ENCODE measurements around the gene PRR5L. TPM values are rescaled to one million over a fixed set of nuclear protein-coding genes. Genes with fewer than 3 reads are reported as not detected.

The PRR5L gene
- total and polyA plus RNA-seq, 9 of the 15 experiments (the other 6 are each of a cell fraction or from before 2014, with no cell fraction given): 0.11 to 0.60 (median 0.36) TPM; not detected in 2

DNA sequence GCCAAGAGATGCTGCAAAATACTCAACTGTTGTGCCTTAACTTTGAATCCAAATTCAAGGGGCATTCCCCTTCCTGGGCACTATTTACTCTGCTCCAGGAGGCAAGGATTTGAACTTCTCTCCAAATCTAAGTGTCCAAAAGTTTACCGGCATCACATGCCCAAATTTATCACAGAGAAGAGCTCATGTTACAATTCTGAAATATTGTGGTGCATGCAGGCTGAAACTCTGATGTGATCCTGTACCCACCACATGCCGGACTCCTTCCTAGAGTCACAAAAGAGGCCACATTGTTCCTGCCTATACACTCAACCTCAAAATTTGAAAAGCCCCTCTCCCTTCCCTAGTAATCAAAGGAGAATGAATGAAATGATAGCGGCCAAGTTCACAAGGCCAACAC lies 212.7 kb downstream of the PRR5L start:
- Histone ChIP-seq H3K9me3 (replicated peaks; ENCODE audit: control insufficient read depth, insufficient read depth, low read depth, low read length) (no peaks in the 10 kb centered on the region; the same call in 1 of the 2 replicates), H3K9me1 (ENCODE audit: control insufficient read depth, insufficient read depth, low read length) (no peaks in the 10 kb centered on the region), H3K27ac (ENCODE audit: extremely low read depth, low read depth, low read length) (peak overlapping the region; percentile 92; the same call in 2 of the 3 replicates), H2AFZ (ENCODE audit: low read depth, low read length) (peak overlapping the region; percentile 98; the same call in 1 of the 2 replicates), H4K20me1 (replicated peaks; ENCODE audit: control insufficient read depth, insufficient read depth, low read length) (no peaks in the 10 kb centered on the region), H3K36me3 (ENCODE audit: control insufficient read depth, insufficient read depth, low read length) (peaks cover 9% of the 10 kb centered on the region; the same call in 1 of the 3 replicates), H3K4me2 (ENCODE audit: insufficient read depth, low read length) (peak overlapping the region; percentile 95), H3K27me3 (ENCODE audit: control insufficient read depth in 2 of 2, insufficient read depth in 2 of 2, low read length in 2 of 2) (no peaks in the 10 kb centered on the region), H3K4me1 (replicated peaks in 1 of 2; ENCODE audit: control insufficient read depth in 2 of 2, insufficient read depth in 2 of 2, low read length in 2 of 2) (peaks cover 0 to 4% of the 10 kb centered on the region in 2 experiments; a peak in 3 of 5 replicates), H3K79me2 (ENCODE audit: control insufficient read depth, insufficient read depth, low read length) (peaks cover 46% of the 10 kb centered on the region), H3K9ac (ENCODE audit: insufficient read depth in 1 of 2, low read depth in 2 of 2, low read length in 2 of 2) (peak overlapping the region; percentile 77 to 86; a peak in 3 of 4 replicates), H3K4me3 (peak overlapping the region; percentile 92)
- BruUV-seq (replicated peaks): TSS peak; percentile 58
- peak; percentile 7; the same call in 1 of the 3 replicates for ATAC-seq
- 4% methylated on average over 3 of the region's 3 CpGs for WGBS (ENCODE audit: insufficient coverage, low coverage, missing lambda C conversion rate)
- POLR2A ChIA-PET: interaction anchor here (0.8 to 1.1 kb wide), 4 partner anchors 9 to 102 kb away, joined by 3 to 4 read pairs (median 3); no protein-coding TSS in a partner anchor
- DNase-seq (ENCODE audit: extremely low read depth in 1 of 4, low spot score in 3 of 4): peak in 1 of 4 experiments; percentile 18
- FAIRE-seq: no peak
- CTCF ChIA-PET (ENCODE audit: low intra/inter-chr PET ratio): interaction anchor here (0.9 kb wide), 1 partner anchor 114 kb away, joined by 3 read pairs; no protein-coding TSS in a partner anchor
- intact Hi-C loops (cut with micrococcal nuclease): loop anchor here (10.0 kb wide), 2 partner anchors 116 to 236 kb away; no protein-coding TSS in a partner anchor
- in situ Hi-C loops (cut with MboI): no loop called here
- no peak for TF ChIP-seq ZKSCAN8 (CRISPR knock-in tag; IDR thresholded peaks at IDR 0.05)
- TF ChIP-seq, protein P1, sequence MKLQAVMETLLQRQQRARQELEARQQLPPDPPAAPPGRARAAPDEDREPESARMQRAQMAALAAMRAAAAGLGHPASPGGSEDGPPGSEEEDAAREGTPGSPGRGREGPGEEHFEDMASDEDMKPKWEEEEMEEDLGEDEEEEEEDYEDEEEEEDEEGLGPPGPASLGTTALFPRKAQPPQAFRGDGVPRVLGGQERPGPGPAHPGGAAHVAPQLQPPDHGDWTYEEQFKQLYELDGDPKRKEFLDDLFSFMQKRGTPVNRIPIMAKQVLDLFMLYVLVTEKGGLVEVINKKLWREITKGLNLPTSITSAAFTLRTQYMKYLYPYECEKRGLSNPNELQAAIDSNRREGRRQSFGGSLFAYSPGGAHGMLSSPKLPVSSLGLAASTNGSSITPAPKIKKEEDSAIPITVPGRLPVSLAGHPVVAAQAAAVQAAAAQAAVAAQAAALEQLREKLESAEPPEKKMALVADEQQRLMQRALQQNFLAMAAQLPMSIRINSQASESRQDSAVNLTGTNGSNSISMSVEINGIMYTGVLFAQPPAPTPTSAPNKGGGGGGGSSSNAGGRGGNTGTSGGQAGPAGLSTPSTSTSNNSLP (IDR thresholded peaks at IDR 0.05; ENCODE audit: borderline replicate concordance, low read depth, low read length): 0 out of 2 replicates have a peak, but pooled peaks have one; percentile 9
- no peak for TF ChIP-seq RBM15 (IDR thresholded peaks at IDR 0.05; ENCODE audit: insufficient read depth, low read length)
- peak; percentile 25 for TF ChIP-seq CHD1 (IDR thresholded peaks at IDR 0.05; ENCODE audit: low read length)
- TF ChIP-seq, protein P2, sequence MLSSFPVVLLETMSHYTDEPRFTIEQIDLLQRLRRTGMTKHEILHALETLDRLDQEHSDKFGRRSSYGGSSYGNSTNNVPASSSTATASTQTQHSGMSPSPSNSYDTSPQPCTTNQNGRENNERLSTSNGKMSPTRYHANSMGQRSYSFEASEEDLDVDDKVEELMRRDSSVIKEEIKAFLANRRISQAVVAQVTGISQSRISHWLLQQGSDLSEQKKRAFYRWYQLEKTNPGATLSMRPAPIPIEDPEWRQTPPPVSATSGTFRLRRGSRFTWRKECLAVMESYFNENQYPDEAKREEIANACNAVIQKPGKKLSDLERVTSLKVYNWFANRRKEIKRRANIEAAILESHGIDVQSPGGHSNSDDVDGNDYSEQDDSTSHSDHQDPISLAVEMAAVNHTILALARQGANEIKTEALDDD (IDR thresholded peaks at IDR 0.05): no peak
- TF ChIP-seq MTA2 (IDR thresholded peaks at IDR 0.05; ENCODE audit: low read depth): no peak
- TF ChIP-seq NR2C2 (CRISPR knock-in tag; IDR thresholded peaks at IDR 0.05): no peak
- no peak for TF ChIP-seq NR2C2 (tag; IDR thresholded peaks at IDR 0.05)
- TF ChIP-seq HNRNPLL (IDR thresholded peaks at IDR 0.05; ENCODE audit: low read depth, low read length, poor library complexity, severe bottlenecking): no peak
- TF ChIP-seq POLR2AphosphoS5 (IDR thresholded peaks at IDR 0.05; ENCODE audit: control insufficient read depth, insufficient read depth, low read depth, low read length): no peak
- no peak for TF ChIP-seq HOXB6 (CRISPR knock-in tag; IDR thresholded peaks at IDR 0.05; ENCODE audit: borderline replicate concordance)
- TF ChIP-seq SIN3A (IDR thresholded peaks at IDR 0.05; ENCODE audit: borderline replicate concordance in 2 of 2, control insufficient read depth in 1 of 2, low read depth in 2 of 2, low read length in 2 of 2): peak in 1 of 2 experiments; percentile 15; a peak in 1 of 4 replicates
- TF ChIP-seq TOE1 (IDR thresholded peaks at IDR 0.05; ENCODE audit: borderline replicate concordance): no peak
- TF ChIP-seq TOE1 (CRISPR knock-in tag; IDR thresholded peaks at IDR 0.05; ENCODE audit: borderline replicate concordance, low read depth): no peak
- no peak for TF ChIP-seq ZNF444 (CRISPR knock-in tag; IDR thresholded peaks at IDR 0.05)
- TF ChIP-seq PHTF2 (CRISPR knock-in tag; IDR thresholded peaks at IDR 0.05): no peak
- TF ChIP-seq, protein P3, sequence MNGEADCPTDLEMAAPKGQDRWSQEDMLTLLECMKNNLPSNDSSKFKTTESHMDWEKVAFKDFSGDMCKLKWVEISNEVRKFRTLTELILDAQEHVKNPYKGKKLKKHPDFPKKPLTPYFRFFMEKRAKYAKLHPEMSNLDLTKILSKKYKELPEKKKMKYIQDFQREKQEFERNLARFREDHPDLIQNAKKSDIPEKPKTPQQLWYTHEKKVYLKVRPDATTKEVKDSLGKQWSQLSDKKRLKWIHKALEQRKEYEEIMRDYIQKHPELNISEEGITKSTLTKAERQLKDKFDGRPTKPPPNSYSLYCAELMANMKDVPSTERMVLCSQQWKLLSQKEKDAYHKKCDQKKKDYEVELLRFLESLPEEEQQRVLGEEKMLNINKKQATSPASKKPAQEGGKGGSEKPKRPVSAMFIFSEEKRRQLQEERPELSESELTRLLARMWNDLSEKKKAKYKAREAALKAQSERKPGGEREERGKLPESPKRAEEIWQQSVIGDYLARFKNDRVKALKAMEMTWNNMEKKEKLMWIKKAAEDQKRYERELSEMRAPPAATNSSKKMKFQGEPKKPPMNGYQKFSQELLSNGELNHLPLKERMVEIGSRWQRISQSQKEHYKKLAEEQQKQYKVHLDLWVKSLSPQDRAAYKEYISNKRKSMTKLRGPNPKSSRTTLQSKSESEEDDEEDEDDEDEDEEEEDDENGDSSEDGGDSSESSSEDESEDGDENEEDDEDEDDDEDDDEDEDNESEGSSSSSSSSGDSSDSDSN (IDR thresholded peaks at IDR 0.05; ENCODE audit: borderline replicate concordance in 1 of 2, low read depth in 2 of 2, low read length in 2 of 2): 0 out of 4 replicates have a peak, but pooled peaks of 1 of the 2 experiments have one; percentile 15

Data from K562 (cell line).